ENCODE data around the gene SND1.

The SND1 gene

GRCh38 chr7:128068785-128069184, 416.8 kb downstream of the SND1 start:
- DNase-seq (ENCODE audit: low read depth in 2 of 2): no peak

GRCh38 chr7:128069373-128070364, 417.7 kb downstream of the SND1 start:
- DNase-seq (ENCODE audit: low read depth in 2 of 2): no peak

- no peak for DNase-seq (ENCODE audit: low read depth in 2 of 2)
Observed at GRCh38 chr7:128071376-128071775, 419.4 kb downstream of the SND1 start.

GRCh38 chr7:128071801-128072200, 419.8 kb downstream of the SND1 start:
- no peak for DNase-seq (ENCODE audit: low read depth in 2 of 2)

GRCh38 chr7:128073671-128074310, 421.8 kb downstream of the SND1 start:
- DNase-seq (ENCODE audit: low read depth in 2 of 2): no peak

GRCh38 chr7:128074336-128074735, 422.3 kb downstream of the SND1 start:
- no peak for DNase-seq (ENCODE audit: low read depth in 2 of 2)

GRCh38 chr7:128074736-128075135, 422.7 kb downstream of the SND1 start:
- no peak for DNase-seq (ENCODE audit: low read depth in 2 of 2)

GRCh38 chr7:128075242-128076095, 423.5 kb downstream of the SND1 start:
- no peak for DNase-seq (ENCODE audit: low read depth in 2 of 2)

- no peak for DNase-seq (ENCODE audit: low read depth in 2 of 2)
Observed at GRCh38 chr7:128076196-128076795, 424.3 kb downstream of the SND1 start.

GRCh38 chr7:128076796-128077271, 424.8 kb downstream of the SND1 start:
- DNase-seq (ENCODE audit: low read depth in 2 of 2): no peak

GRCh38 chr7:128078309-128078708, 426.3 kb downstream of the SND1 start:
- no peak for DNase-seq (ENCODE audit: low read depth in 2 of 2)

GRCh38 chr7:128080169-128080568, 428.2 kb downstream of the SND1 start:
- DNase-seq (ENCODE audit: low read depth in 2 of 2): no peak

- DNase-seq (ENCODE audit: low read depth in 2 of 2): no peak
Observed at GRCh38 chr7:128081351-128081750, 429.4 kb downstream of the SND1 start.

GRCh38 chr7:128081808-128082207, 429.8 kb downstream of the SND1 start:
- no peak for DNase-seq (ENCODE audit: low read depth in 2 of 2)

GRCh38 chr7:128082431-128082830, 430.4 kb downstream of the SND1 start:
- DNase-seq (ENCODE audit: low read depth in 2 of 2): no peak

GRCh38 chr7:128084896-128085608, 433.1 kb downstream of the SND1 start:
- no peak for DNase-seq (ENCODE audit: low read depth in 2 of 2)

GRCh38 chr7:128090492-128090891, 438.5 kb downstream of the SND1 start:
- DNase-seq (ENCODE audit: low read depth in 2 of 2): no peak

GRCh38 chr7:128091106-128091505, 439.1 kb downstream of the SND1 start:
- DNase-seq (ENCODE audit: low read depth in 2 of 2): no peak

GRCh38 chr7:128092221-128092620, 440.2 kb downstream of the SND1 start:
- DNase-seq (ENCODE audit: low read depth in 2 of 2): no peak

GRCh38 chr7:128093614-128094570, 441.9 kb downstream of the SND1 start:
- no peak for DNase-seq (ENCODE audit: low read depth in 2 of 2)

Data from activated CD8-positive, alpha-beta memory T cell treated with anti-CD3 and anti-CD28 coated beads for 4 hours (primary cell).